Mammary epithelial cell (primary cell): ENCODE data around the gene LDLRAD4.

Experiments
- CTCF ChIP-seq, 2 donors: IDR thresholded peaks in 1 of 2; conservative IDR thresholded peaks in 1 of 2; 2 replicates each; pipeline ENCODE4 v1.5.1; 2011 to 2012; ENCODE audit warnings: inconsistent platforms in 2 of 2, low read length in 2 of 2, mild to moderate bottlenecking in 2 of 2, control low read depth in 1 of 2, low read depth in 1 of 2; ENCODE audit not compliant: insufficient read depth in 1 of 2; ENCODE audit errors: extremely low read depth in 1 of 2
- EZH2 ChIP-seq: IDR thresholded peaks from 2 replicates; pipeline ENCODE4 v1.6.1; 2012; ENCODE audit warnings: low read length, inconsistent platforms, borderline replicate concordance

- TF ChIP-seq CTCF (conservative IDR thresholded peaks at IDR 0.05 in 1 of 2, IDR thresholded peaks at IDR 0.05 in 1 of 2; ENCODE audit: extremely low read depth in 1 of 2, insufficient read depth in 1 of 2, low read depth in 1 of 2, low read length in 2 of 2) (no peak), EZH2 (no peak)
Observed at GRCh38 chr18:13658436-13659204, 440.1 kb downstream of the LDLRAD4 start.
